Colonic mucosa (tissue), 4 donors: ENCODE results near the gene CAPNS1. TPM values are rescaled to one million over a fixed set of nuclear protein-coding genes. Genes with fewer than 3 reads are reported as not detected.
"Not testable (repeated sequence)": the region's sequence is repeated elsewhere in the genome, so short reads cannot be mapped to it uniquely, and the experiment has no call there.

Experiments
- DNase-seq: peaks from one replicate; pipeline ENCODE4 v3.0.0-alpha.2; 2020
- H3K27ac ChIP-seq: fragments of 200-600 bp; one replicate; pipeline ENCODE4 v1.8.0; 2021
- H3K27me3 ChIP-seq: fragments of 200-600 bp; one replicate; pipeline ENCODE4 v1.8.0; 2021
- H3K36me3 ChIP-seq: fragments of 200-600 bp; one replicate; pipeline ENCODE4 v1.8.0; 2021
- H3K4me1 ChIP-seq: fragments of 200-600 bp; one replicate; pipeline ENCODE4 v1.8.0; 2021; ENCODE audit warnings: mild to moderate bottlenecking
- H3K4me3 ChIP-seq: fragments of 200-600 bp; one replicate; pipeline ENCODE4 v1.8.0; 2021
- H3K9ac ChIP-seq, 2 donors: one replicate each; pipeline ENCODE4 v1.7.0; 2013; ENCODE audit warnings: control low read depth in 2 of 2, low read depth in 2 of 2, low read length in 2 of 2
- H3K9me3 ChIP-seq: fragments of 200-600 bp; one replicate; pipeline ENCODE4 v1.8.0; 2021
- intact Hi-C: fragments of 100-400 bp; cut with DNase I; formaldehyde crosslinking; loops from one replicate; pipeline ENCODE4 v1.14.1; 2022
- total RNA-seq, 2 donors: library from RNA; stranded (reverse); fragmentation: NEBNext Ultra II Directional in 1 of 2; extraction: Animal tissue kit (Norgen Biotek cat#: 25700) in 1 of 2; gene quantifications; one replicate each; pipeline ENCODE4 v1.2.1, GENCODE V29; 2021
- TF ChIP-seq, protein P1 (sequence below): fragments of 200-600 bp; IDR thresholded peaks from one replicate; pipeline ENCODE4 v1.8.0; 2022; ENCODE audit warnings: antibody characterized with exemption, mild to moderate bottlenecking
- donor health status: healthy.
- donor health status: DM: no; HTN: no; CAD: no.
- donor health status: DM: no; HTN: no; CAD: no.

CAPNS1 gene
- total RNA-seq, 2 donors from 2014 or later, result 677 to 794 TPM

DNA sequence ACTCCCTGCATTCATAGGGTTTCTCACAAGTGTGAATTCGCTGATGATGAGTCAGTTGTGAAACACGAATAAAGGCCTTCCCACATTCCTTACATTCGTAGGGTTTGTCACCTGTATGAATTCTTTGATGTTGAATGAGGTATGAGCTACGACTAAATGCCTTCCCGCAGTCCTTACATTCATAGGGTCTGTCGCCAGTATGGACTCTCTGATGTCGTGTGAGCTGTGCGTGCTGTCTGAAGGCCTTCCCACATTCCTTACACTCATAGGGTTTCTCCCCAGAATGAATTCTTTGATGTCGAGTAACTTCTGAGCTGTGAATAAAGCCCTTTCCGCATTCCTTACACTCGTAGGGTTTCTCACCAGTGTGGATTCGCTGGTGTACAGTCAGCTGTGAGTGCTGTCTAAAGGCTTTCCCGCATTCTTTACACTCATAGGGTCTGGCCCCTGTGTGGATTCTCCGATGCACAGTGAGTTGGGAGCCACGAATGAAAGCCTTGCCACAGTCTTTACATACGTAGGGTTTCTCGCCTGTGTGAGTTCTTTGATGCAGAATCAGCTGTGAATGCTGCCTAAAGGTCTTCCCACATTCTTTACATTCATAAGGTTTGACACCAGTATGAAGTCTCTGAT is 42.9 kb downstream of the CAPNS1 start:
- H3K27ac ChIP-seq, result no peak overlapping the region
- DNase-seq, result no peak
- intact Hi-C loops, result no loop called here
- H3K27me3 ChIP-seq, result no peaks in the 10 kb centered on the region
- H3K9ac ChIP-seq, result no peak overlapping the region
- H3K36me3 ChIP-seq, result no peaks in the 10 kb centered on the region
- H3K4me1 ChIP-seq, result no peaks in the 10 kb centered on the region
- no peaks in the 10 kb centered on the region for H3K9me3 ChIP-seq
- no peak overlapping the region for H3K4me3 ChIP-seq
- TF ChIP-seq, protein P1, sequence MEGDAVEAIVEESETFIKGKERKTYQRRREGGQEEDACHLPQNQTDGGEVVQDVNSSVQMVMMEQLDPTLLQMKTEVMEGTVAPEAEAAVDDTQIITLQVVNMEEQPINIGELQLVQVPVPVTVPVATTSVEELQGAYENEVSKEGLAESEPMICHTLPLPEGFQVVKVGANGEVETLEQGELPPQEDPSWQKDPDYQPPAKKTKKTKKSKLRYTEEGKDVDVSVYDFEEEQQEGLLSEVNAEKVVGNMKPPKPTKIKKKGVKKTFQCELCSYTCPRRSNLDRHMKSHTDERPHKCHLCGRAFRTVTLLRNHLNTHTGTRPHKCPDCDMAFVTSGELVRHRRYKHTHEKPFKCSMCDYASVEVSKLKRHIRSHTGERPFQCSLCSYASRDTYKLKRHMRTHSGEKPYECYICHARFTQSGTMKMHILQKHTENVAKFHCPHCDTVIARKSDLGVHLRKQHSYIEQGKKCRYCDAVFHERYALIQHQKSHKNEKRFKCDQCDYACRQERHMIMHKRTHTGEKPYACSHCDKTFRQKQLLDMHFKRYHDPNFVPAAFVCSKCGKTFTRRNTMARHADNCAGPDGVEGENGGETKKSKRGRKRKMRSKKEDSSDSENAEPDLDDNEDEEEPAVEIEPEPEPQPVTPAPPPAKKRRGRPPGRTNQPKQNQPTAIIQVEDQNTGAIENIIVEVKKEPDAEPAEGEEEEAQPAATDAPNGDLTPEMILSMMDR, result no peak

DNA sequence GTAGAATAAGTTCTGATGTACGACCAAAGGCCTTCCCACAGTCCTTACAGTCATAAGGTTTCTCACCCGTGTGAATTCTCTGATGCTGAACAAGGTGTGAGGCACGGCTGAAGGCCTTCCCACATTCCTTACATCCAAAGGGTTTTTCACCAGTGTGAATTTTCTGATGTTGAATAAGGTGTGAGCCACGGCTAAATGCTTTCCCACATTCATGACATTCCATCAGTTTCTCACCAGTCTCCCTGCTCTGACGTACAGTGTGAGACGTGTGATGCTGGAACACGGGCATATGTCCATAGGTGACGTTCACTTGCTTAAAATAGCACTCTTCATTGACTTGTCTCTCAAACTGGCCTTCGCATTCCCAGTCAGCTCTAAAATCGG is 43.4 kb downstream of the CAPNS1 start:
- no peak overlapping the region for H3K4me3 ChIP-seq
- TF ChIP-seq, protein P1, result no peak
- no peak overlapping the region for H3K27ac ChIP-seq
- H3K36me3 ChIP-seq, result no peaks in the 10 kb centered on the region
- H3K4me1 ChIP-seq, result no peaks in the 10 kb centered on the region
- no peaks in the 10 kb centered on the region for H3K27me3 ChIP-seq
- intact Hi-C loops, result no loop called here
- no peak overlapping the region for H3K9ac ChIP-seq
- H3K9me3 ChIP-seq, result no peaks in the 10 kb centered on the region
- no peak for DNase-seq

DNA sequence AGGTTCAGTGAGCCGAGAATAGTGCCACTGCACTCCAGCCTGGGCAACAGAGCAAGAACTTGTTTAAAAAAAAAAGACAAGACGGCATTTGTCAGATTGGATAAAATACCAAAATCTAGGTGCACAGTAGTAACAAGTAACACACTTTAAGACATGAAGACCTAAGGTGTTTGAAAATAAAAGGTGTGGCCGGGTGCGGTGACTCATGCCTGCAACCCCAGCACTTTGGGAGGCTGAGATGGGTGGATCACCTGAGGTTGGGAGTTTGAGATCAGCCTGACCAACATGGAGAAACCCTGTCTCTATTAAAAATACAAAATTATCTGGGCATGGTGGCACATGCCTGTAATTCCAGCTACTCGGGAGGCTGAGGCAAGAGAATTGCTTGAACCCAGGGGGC is 46.9 kb downstream of the CAPNS1 start:
- H3K4me3 ChIP-seq, H3K9ac ChIP-seq, H3K36me3 ChIP-seq, intact Hi-C loops, H3K27me3 ChIP-seq, DNase-seq, H3K9me3 ChIP-seq, H3K4me1 ChIP-seq, H3K27ac ChIP-seq: not testable (repeated sequence)

DNA sequence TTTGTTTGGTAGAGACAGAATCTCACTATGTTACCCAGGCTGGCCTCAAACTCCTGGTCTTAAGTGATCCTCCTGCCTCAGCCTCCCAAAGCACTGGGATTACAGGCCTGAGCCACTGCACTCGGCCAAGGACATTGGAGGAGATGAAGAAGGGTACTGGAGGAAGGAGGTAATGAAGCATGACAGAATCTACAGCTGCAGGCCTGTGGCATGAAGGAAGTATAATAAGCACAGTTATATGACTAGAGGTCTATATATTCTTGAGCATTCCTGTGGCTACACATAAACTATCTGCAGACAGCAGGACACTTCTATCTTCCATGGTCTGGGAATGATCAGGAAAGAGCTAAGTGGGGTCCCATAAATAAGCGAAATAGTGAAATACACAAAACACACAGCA is 56.4 kb downstream of the CAPNS1 start:
- Histone ChIP-seq H3K27ac (no peak overlapping the region), H3K36me3 (no peaks in the 10 kb centered on the region), H3K27me3 (no peaks in the 10 kb centered on the region), H3K9me3 (no peaks in the 10 kb centered on the region), H3K4me3 (no peak overlapping the region), H3K4me1 (no peaks in the 10 kb centered on the region), H3K9ac (no peak overlapping the region)
- DNase-seq, result no peak
- TF ChIP-seq, protein P1, result no peak
- intact Hi-C loops, result loop anchor here (10.0 kb wide), 1 partner anchor 299 kb away; no protein-coding TSS in a partner anchor

DNA sequence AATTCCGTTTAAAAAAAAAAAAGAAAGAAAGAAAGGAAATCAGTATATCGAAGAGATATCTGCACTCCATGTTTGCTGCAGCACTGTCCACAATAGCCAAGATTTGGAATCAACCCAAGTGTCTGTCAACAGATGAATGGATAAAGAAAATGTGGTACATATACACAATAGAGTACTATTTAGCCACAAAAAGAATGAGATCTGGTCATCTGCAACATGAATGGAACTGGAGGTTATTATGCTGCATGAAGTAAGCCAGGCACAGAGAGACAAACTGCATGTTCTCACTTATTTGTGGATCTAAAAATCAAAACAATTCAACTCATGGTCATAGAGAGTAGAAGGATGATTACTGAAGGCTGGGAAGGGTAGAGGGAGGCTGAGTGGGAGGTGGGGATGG is 58.3 kb downstream of the CAPNS1 start:
- Histone ChIP-seq H3K9me3 (no peaks in the 10 kb centered on the region), H3K9ac (no peak overlapping the region), H3K4me1 (no peaks in the 10 kb centered on the region), H3K4me3 (no peak overlapping the region), H3K27ac (no peak overlapping the region), H3K27me3 (no peaks in the 10 kb centered on the region), H3K36me3 (no peaks in the 10 kb centered on the region)
- TF ChIP-seq, protein P1, result no peak
- DNase-seq, result no peak
- intact Hi-C loops, result loop anchor here (10.0 kb wide), 1 partner anchor 297 kb away; no protein-coding TSS in a partner anchor

Other genes starting within 250 kb of the CAPNS1 start
- 10 to 100 TPM in 1 of 2 donors, 1 to 10 TPM in 1; 8.6 to 11.2 TPM for gene NFKBID, start 239.5 kb upstream of the CAPNS1 start, total RNA-seq
- 1 to 10 TPM; 2.4 to 4.8 TPM for gene HCST, start 237.5 kb upstream of the CAPNS1 start, total RNA-seq
- 10 to 100 TPM; 10.4 to 32.8 TPM for gene TYROBP, start 231.8 kb upstream of the CAPNS1 start, total RNA-seq
- gene LRFN3, start 203.7 kb upstream of the CAPNS1 start, total RNA-seq, result 10 to 100 TPM; 10.0 to 17.4 TPM
- 10 to 100 TPM; 25.2 to 31.6 TPM for gene SDHAF1, start 144.9 kb upstream of the CAPNS1 start, total RNA-seq
- 10 to 100 TPM in 1 of 2 donors, 1 to 10 TPM in 1; 9.3 to 10.1 TPM for gene SYNE4, start 131.3 kb upstream of the CAPNS1 start, total RNA-seq
- gene ALKBH6, start 125.9 kb upstream of the CAPNS1 start, total RNA-seq, result 10 to 100 TPM; 17.0 to 26.2 TPM
- 10 to 100 TPM in 1 of 2 donors, 1 to 10 TPM in 1; 3.4 to 11.7 TPM for gene CLIP3, start 107.2 kb upstream of the CAPNS1 start, total RNA-seq
- gene THAP8, start 85.8 kb upstream of the CAPNS1 start, total RNA-seq, result 1 to 10 TPM; 3.3 to 4.6 TPM
- 10 to 100 TPM in 1 of 2 donors, 1 to 10 TPM in 1; 2.1 to 13.1 TPM for gene WDR62, start 85.2 kb upstream of the CAPNS1 start, total RNA-seq
- gene OVOL3, start 28.9 kb upstream of the CAPNS1 start, total RNA-seq, result not detected
- gene POLR2I, start 25.2 kb upstream of the CAPNS1 start, total RNA-seq, result 10 to 100 TPM; 41.6 to 94.0 TPM
- 100 to 1,000 TPM in 1 of 2 donors, 10 to 100 TPM in 1; 82.3 to 115 TPM for gene TBCB, start 24.6 kb upstream of the CAPNS1 start, total RNA-seq
- 10 to 100 TPM in 1 of 2 donors, 1 to 10 TPM in 1; 8.2 to 17.1 TPM for gene COX7A1, start 12.4 kb downstream of the CAPNS1 start, total RNA-seq
- gene ZNF565, start 74.6 kb downstream of the CAPNS1 start, total RNA-seq, result 1 to 10 TPM; 2.2 to 3.2 TPM
- 10 to 100 TPM; 44.0 to 45.2 TPM for gene ZNF146, start 75.0 kb downstream of the CAPNS1 start, total RNA-seq
- 1 to 10 TPM; 3.4 to 5.0 TPM for gene ZFP14, start 239.1 kb downstream of the CAPNS1 start, total RNA-seq